ENCODE results near the gene KHDC3L.
"Not testable (repeated sequence)": the region's sequence is repeated elsewhere in the genome, so short reads cannot be mapped to it uniquely, and the experiment has no call there.

Gene KHDC3L

GRCh38 chr6:73392188-73392587, 29.7 kb downstream of the KHDC3L start:
- not testable (repeated sequence) for H3K4me1 ChIP-seq (ENCODE audit: control insufficient read depth, insufficient read depth, low read length); H3K36me3 ChIP-seq (ENCODE audit: control insufficient read depth, insufficient read depth, low read length); H3K27ac ChIP-seq (ENCODE audit: low read depth, low read length); H3K9ac ChIP-seq (ENCODE audit: low read depth, low read length); H3K9me3 ChIP-seq (ENCODE audit: control insufficient read depth, insufficient read depth, low read length); H3K4me3 ChIP-seq (ENCODE audit: low read depth, low read length); H3K27me3 ChIP-seq (ENCODE audit: control insufficient read depth, insufficient read depth, low read length)

- Histone ChIP-seq H3K9me3 (ENCODE audit: control insufficient read depth, insufficient read depth, low read length) (no peaks in the 10 kb centered on the region), H3K9ac (ENCODE audit: low read depth, low read length) (no peak overlapping the region), H3K27me3 (ENCODE audit: control insufficient read depth, insufficient read depth, low read length) (no peaks in the 10 kb centered on the region), H3K36me3 (ENCODE audit: control insufficient read depth, insufficient read depth, low read length) (no peaks in the 10 kb centered on the region), H3K4me3 (ENCODE audit: low read depth, low read length) (no peak overlapping the region), H3K4me1 (ENCODE audit: control insufficient read depth, insufficient read depth, low read length) (peaks cover 7% of the 10 kb centered on the region; the same call in 1 of the 2 replicates), H3K27ac (ENCODE audit: low read depth, low read length) (no peak overlapping the region)
These were observed 30.8 kb downstream of the KHDC3L start for GRCh38 chr6:73393278-73393677.

DNA sequence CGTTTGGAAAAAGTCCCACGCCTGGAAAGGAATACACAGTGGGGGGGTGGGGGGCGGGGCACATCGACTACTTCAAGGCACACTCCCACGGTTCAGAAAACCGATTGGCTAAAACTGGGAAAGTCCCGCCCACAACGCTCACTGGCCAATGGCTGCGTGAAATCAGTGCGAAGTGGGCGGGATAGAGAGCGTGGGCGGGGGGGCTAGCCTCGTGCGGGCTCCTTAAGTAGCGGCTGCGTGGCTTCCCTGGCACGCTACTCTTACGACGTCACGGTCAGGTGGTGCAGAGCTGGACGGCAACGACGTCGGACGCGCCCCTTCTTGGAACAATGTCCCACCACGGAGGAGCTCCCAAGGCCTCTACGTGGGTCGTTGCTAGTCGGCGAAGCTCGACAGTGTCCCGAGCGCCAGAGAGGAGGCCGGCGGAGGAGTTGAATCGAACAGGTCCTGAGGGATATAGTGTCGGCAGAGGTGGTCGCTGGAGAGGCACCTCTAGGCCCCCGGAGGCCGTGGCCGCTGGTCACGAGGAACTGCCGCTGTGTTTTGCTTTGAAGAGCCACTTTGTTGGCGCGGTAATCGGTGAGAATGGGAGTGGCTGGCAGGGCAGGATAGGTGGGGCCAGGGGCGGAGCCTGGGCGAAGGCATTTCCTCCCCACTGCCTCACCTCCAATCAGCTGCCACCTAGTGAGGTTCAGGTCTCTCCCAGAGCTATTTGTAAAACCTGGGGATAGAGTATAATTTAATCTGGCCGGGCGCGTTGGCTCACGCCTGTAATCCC, 32.3 kb downstream of the KHDC3L start, which contains the start of gene DDX43:
TSS of gene DDX43 (plus strand) at position 252 of the 778 bp plus-strand sequence. CDS start at position 330, 78 bp downstream.
- H3K36me3 ChIP-seq (ENCODE audit: control insufficient read depth, insufficient read depth, low read length) = no peaks in the 10 kb centered on the region
- no peaks in the 10 kb centered on the region for H3K9me3 ChIP-seq (ENCODE audit: control insufficient read depth, insufficient read depth, low read length)
- no peak within 1 kb of the TSS for H3K27ac ChIP-seq (ENCODE audit: low read depth, low read length)
- H3K4me3 ChIP-seq (ENCODE audit: low read depth, low read length) = no peak within 1 kb of the TSS
- no peaks in the 10 kb centered on the region for H3K4me1 ChIP-seq (ENCODE audit: control insufficient read depth, insufficient read depth, low read length)
- no peak within 1 kb of the TSS for H3K9ac ChIP-seq (ENCODE audit: low read depth, low read length)
- no peaks in the 10 kb centered on the region for H3K27me3 ChIP-seq (ENCODE audit: control insufficient read depth, insufficient read depth, low read length)

- H3K9ac ChIP-seq (ENCODE audit: low read depth, low read length) = no peak overlapping the region
- no peaks in the 10 kb centered on the region for H3K36me3 ChIP-seq (ENCODE audit: control insufficient read depth, insufficient read depth, low read length)
- no peak overlapping the region for H3K4me3 ChIP-seq (ENCODE audit: low read depth, low read length)
- H3K27me3 ChIP-seq (ENCODE audit: control insufficient read depth, insufficient read depth, low read length) = no peaks in the 10 kb centered on the region
- no peaks in the 10 kb centered on the region for H3K4me1 ChIP-seq (ENCODE audit: control insufficient read depth, insufficient read depth, low read length)
- H3K27ac ChIP-seq (ENCODE audit: low read depth, low read length) = no peak overlapping the region
- H3K9me3 ChIP-seq (ENCODE audit: control insufficient read depth, insufficient read depth, low read length) = no peaks in the 10 kb centered on the region
These were observed 33.4 kb downstream of the KHDC3L start for GRCh38 chr6:73395875-73396274.

GRCh38 chr6:73400656-73401055, 38.2 kb downstream of the KHDC3L start:
- Histone ChIP-seq H3K36me3 (ENCODE audit: control insufficient read depth, insufficient read depth, low read length) (no peaks in the 10 kb centered on the region), H3K9ac (ENCODE audit: low read depth, low read length) (no peak overlapping the region), H3K9me3 (ENCODE audit: control insufficient read depth, insufficient read depth, low read length) (no peaks in the 10 kb centered on the region), H3K4me3 (ENCODE audit: low read depth, low read length) (no peak overlapping the region), H3K4me1 (ENCODE audit: control insufficient read depth, insufficient read depth, low read length) (no peaks in the 10 kb centered on the region), H3K27me3 (ENCODE audit: control insufficient read depth, insufficient read depth, low read length) (no peaks in the 10 kb centered on the region), H3K27ac (ENCODE audit: low read depth, low read length) (no peak overlapping the region)

GRCh38 chr6:73409395-73409794, 46.9 kb downstream of the KHDC3L start:
- H3K4me3 ChIP-seq (ENCODE audit: low read depth, low read length) = no peak overlapping the region
- no peaks in the 10 kb centered on the region for H3K27me3 ChIP-seq (ENCODE audit: control insufficient read depth, insufficient read depth, low read length)
- no peaks in the 10 kb centered on the region for H3K4me1 ChIP-seq (ENCODE audit: control insufficient read depth, insufficient read depth, low read length)
- H3K9me3 ChIP-seq (ENCODE audit: control insufficient read depth, insufficient read depth, low read length) = no peaks in the 10 kb centered on the region
- H3K36me3 ChIP-seq (ENCODE audit: control insufficient read depth, insufficient read depth, low read length) = no peaks in the 10 kb centered on the region
- H3K27ac ChIP-seq (ENCODE audit: low read depth, low read length) = no peak overlapping the region
- H3K9ac ChIP-seq (ENCODE audit: low read depth, low read length) = no peak overlapping the region

- H3K27me3 ChIP-seq (ENCODE audit: control insufficient read depth, insufficient read depth, low read length) = no peaks in the 10 kb centered on the region
- no peaks in the 10 kb centered on the region for H3K4me1 ChIP-seq (ENCODE audit: control insufficient read depth, insufficient read depth, low read length)
- no peak overlapping the region for H3K4me3 ChIP-seq (ENCODE audit: low read depth, low read length)
- no peaks in the 10 kb centered on the region for H3K9me3 ChIP-seq (ENCODE audit: control insufficient read depth, insufficient read depth, low read length)
- no peak overlapping the region for H3K9ac ChIP-seq (ENCODE audit: low read depth, low read length)
- no peak overlapping the region for H3K27ac ChIP-seq (ENCODE audit: low read depth, low read length)
- H3K36me3 ChIP-seq (ENCODE audit: control insufficient read depth, insufficient read depth, low read length) = no peaks in the 10 kb centered on the region
These were observed 50.6 kb downstream of the KHDC3L start for GRCh38 chr6:73413102-73413501.

Measured in HUES48 (cell line).